Measurements from ENCODE around the gene PCBD1.

Gene PCBD1

DNA sequence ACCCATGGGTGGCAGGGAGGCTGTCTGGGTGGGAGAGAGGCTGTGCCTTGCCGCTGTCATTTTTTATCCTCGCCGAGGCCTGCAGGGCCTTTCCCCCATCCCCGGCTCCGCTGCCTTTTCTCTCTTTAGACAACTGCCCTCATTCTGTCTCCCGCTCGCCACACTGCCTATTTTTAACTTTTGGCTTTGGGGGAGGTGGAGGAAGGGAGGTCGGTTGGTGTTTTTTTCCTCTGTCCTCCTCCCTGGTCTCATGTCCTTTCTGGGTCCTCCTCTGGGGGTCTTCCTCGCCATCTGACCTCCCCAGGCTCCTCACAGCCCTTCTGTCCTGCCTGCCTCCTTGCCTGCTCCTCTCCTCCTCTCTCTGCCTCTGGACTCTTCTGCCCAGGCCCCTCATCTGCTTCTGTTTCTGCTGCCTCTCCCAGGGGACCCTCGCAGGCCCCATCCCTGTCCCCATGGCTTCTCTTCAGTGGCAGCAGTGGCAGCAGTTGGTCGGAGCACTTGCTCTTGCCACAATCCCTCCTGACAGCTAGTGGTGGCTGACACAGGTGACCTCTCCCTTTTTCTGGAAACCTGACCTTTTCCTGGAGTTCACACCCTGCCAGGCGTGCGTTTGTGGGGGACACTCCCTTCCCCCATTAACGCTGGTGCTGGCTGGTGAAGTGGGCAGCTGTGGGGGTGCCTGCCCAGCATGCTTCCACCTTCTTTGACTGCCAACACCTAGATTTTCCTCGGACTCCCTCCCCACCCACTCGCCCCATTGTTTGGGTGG lies 19.5 kb upstream of the PCBD1 start:
- Histone ChIP-seq H3K4me1 (ENCODE audit: control insufficient read depth, low read depth, low read length) (no peaks in the 10 kb centered on the region), H3K27me3 (ENCODE audit: control insufficient read depth, insufficient read depth, low read length) (no peaks in the 10 kb centered on the region), H3K36me3 (ENCODE audit: control insufficient read depth, low read depth, low read length) (no peaks in the 10 kb centered on the region), H3K9me3 (ENCODE audit: control insufficient read depth, low read depth, low read length) (no peaks in the 10 kb centered on the region), H3K27ac (ENCODE audit: low read length) (no peak overlapping the region), H3K4me3 (ENCODE audit: low read length) (no peak overlapping the region), H3K9ac (ENCODE audit: low read length) (no peak overlapping the region)

GRCh38 chr10:70906953-70907636 lies 18.7 kb upstream of the PCBD1 start:
- Histone ChIP-seq H3K9me3 (ENCODE audit: control insufficient read depth, low read depth, low read length) (no peaks in the 10 kb centered on the region), H3K27ac (ENCODE audit: low read length) (no peak overlapping the region), H3K9ac (ENCODE audit: low read length) (no peak overlapping the region), H3K4me1 (ENCODE audit: control insufficient read depth, low read depth, low read length) (no peaks in the 10 kb centered on the region), H3K27me3 (ENCODE audit: control insufficient read depth, insufficient read depth, low read length) (no peaks in the 10 kb centered on the region), H3K36me3 (ENCODE audit: control insufficient read depth, low read depth, low read length) (no peaks in the 10 kb centered on the region), H3K4me3 (ENCODE audit: low read length) (no peak overlapping the region)

DNA sequence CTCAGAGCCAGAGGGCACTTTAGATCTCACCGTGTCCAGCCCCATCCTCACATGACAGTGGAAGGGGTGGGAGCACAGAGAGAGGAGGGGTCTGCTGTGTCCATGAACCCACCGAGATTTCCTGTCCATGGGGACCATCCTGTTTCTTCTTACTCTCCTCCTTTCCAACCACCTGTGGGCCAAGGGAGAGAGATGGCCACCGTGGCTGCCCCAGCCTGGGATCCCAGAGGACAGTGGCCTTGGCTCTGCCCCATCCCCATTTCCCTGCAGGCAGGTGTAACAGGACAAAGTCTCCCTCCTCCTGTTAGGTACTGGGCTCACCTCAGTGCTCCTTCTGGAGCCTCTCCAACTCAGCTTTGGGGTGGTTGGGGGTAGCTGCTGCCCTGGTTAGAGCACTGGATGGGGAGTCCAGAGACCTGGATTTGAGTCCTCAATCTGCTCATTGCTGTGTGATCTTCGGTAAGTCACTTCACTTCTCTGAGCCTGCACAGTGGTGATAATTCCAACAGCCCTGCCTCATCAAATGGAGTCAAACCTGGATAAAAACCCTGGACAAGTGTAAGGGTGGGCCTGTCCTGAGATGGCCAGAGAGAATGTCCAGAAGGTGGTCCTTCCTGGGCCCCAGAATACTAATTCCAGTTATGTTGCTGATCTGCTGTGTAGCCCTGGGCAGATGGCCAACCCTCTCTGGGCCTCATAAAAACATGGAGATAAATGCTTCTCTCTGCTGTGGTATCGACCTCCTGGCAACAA lies 17.8 kb upstream of the PCBD1 start:
- H3K4me3 ChIP-seq (ENCODE audit: low read length) = no peak overlapping the region
- H3K27me3 ChIP-seq (ENCODE audit: control insufficient read depth, insufficient read depth, low read length) = no peaks in the 10 kb centered on the region
- no peak overlapping the region for H3K9ac ChIP-seq (ENCODE audit: low read length)
- no peaks in the 10 kb centered on the region for H3K4me1 ChIP-seq (ENCODE audit: control insufficient read depth, low read depth, low read length)
- no peaks in the 10 kb centered on the region for H3K9me3 ChIP-seq (ENCODE audit: control insufficient read depth, low read depth, low read length)
- H3K36me3 ChIP-seq (ENCODE audit: control insufficient read depth, low read depth, low read length) = no peaks in the 10 kb centered on the region
- no peak overlapping the region for H3K27ac ChIP-seq (ENCODE audit: low read length)

DNA sequence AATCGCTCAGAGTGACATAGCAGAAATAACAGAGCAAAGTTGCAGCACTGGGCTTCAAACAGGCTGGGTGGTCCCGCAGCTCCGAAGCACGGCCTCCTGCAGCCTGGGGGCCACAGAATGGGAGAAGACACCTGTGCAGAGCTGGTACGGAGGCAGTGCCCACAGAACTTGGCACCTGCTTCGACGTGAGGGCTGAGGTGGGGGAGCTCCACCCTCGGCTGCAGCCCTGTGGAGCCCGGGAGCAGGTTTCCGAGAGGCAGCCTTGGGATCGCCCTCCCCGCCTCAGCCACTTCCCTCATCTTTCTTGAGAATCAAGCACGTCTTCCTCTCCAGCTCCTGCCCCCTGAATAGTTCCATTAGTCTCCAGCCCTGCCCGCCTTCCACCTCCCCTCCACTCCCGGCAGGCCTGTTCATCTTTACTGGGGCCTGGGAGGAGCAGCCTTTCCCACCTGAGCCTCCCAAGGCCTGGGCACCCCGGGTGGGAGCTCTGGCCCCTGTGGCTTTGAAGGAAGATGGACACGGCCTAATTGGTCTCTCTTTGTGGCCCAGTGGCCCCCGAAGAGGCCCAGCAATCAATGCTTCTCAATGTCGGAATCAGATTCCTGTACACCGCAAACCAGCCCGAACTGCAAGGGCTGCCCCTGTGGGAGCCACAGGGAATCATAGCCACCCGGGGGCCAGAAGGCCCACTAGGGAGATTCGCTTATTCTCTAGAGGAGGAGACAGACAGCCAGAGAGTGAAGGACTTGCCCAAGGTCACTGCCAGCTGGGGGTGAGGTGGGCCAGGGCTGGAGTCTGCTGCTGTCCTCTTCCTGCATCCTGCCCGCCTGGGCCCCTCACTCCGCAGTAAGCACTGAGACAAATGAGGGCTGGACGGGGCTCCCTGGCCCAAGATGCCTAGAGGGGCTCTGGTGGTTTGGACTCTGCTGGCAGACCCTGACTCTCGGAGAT lies 17.0 kb upstream of the PCBD1 start:
- H3K4me3 ChIP-seq (ENCODE audit: low read length) = no peak overlapping the region
- no peaks in the 10 kb centered on the region for H3K4me1 ChIP-seq (ENCODE audit: control insufficient read depth, low read depth, low read length)
- H3K27me3 ChIP-seq (ENCODE audit: control insufficient read depth, insufficient read depth, low read length) = no peaks in the 10 kb centered on the region
- no peak overlapping the region for H3K27ac ChIP-seq (ENCODE audit: low read length)
- no peak overlapping the region for H3K9ac ChIP-seq (ENCODE audit: low read length)
- no peaks in the 10 kb centered on the region for H3K9me3 ChIP-seq (ENCODE audit: control insufficient read depth, low read depth, low read length)
- H3K36me3 ChIP-seq (ENCODE audit: control insufficient read depth, low read depth, low read length) = no peaks in the 10 kb centered on the region

GRCh38 chr10:70903262-70903921 lies 15.0 kb upstream of the PCBD1 start:
- Histone ChIP-seq H3K27ac (ENCODE audit: low read length) (no peak overlapping the region), H3K9ac (ENCODE audit: low read length) (no peak overlapping the region), H3K9me3 (ENCODE audit: control insufficient read depth, low read depth, low read length) (no peaks in the 10 kb centered on the region), H3K27me3 (ENCODE audit: control insufficient read depth, insufficient read depth, low read length) (no peaks in the 10 kb centered on the region), H3K36me3 (ENCODE audit: control insufficient read depth, low read depth, low read length) (no peaks in the 10 kb centered on the region), H3K4me1 (ENCODE audit: control insufficient read depth, low read depth, low read length) (no peaks in the 10 kb centered on the region), H3K4me3 (ENCODE audit: low read length) (no peak overlapping the region)

- H3K27ac ChIP-seq (ENCODE audit: low read length) = no peak overlapping the region
- no peaks in the 10 kb centered on the region for H3K9me3 ChIP-seq (ENCODE audit: control insufficient read depth, low read depth, low read length)
- no peaks in the 10 kb centered on the region for H3K36me3 ChIP-seq (ENCODE audit: control insufficient read depth, low read depth, low read length)
- no peak overlapping the region for H3K9ac ChIP-seq (ENCODE audit: low read length)
- H3K4me1 ChIP-seq (ENCODE audit: control insufficient read depth, low read depth, low read length) = no peaks in the 10 kb centered on the region
- H3K27me3 ChIP-seq (ENCODE audit: control insufficient read depth, insufficient read depth, low read length) = no peaks in the 10 kb centered on the region
- H3K4me3 ChIP-seq (ENCODE audit: low read length) = no peak overlapping the region
Observed at GRCh38 chr10:70902661-70903261, 14.4 kb upstream of the PCBD1 start.

GRCh38 chr10:70901276-70901878 lies 13.0 kb upstream of the PCBD1 start:
- Histone ChIP-seq H3K36me3 (ENCODE audit: control insufficient read depth, low read depth, low read length) (no peaks in the 10 kb centered on the region), H3K4me1 (ENCODE audit: control insufficient read depth, low read depth, low read length) (no peaks in the 10 kb centered on the region), H3K27ac (ENCODE audit: low read length) (no peak overlapping the region), H3K27me3 (ENCODE audit: control insufficient read depth, insufficient read depth, low read length) (no peaks in the 10 kb centered on the region), H3K9ac (ENCODE audit: low read length) (no peak overlapping the region), H3K4me3 (ENCODE audit: low read length) (no peak overlapping the region), H3K9me3 (ENCODE audit: control insufficient read depth, low read depth, low read length) (no peaks in the 10 kb centered on the region)

DNA sequence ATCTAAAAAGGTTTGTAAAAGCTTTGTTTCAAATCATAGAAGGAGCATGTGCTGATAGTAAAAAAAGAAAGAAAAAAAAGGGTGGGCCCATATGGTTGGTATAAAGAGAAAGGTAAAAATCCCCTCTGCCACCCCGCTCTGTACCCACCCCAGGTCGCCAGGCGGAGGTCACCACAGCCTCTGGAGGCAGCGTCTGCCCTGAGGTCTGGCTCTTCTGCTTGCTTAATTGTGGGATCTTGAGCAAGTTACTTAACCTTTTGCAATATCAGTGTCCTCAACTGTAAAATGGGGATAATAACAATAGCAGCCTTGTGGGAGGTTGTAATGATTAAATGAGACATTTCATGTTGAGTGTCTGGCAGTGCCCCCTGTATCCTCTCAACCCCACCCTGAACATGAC lies 10.7 kb upstream of the PCBD1 start:
- Histone ChIP-seq H3K4me3 (ENCODE audit: low read length) (no peak overlapping the region), H3K4me1 (ENCODE audit: control insufficient read depth, low read depth, low read length) (no peaks in the 10 kb centered on the region), H3K27ac (ENCODE audit: low read length) (no peak overlapping the region), H3K27me3 (ENCODE audit: control insufficient read depth, insufficient read depth, low read length) (no peaks in the 10 kb centered on the region), H3K9ac (ENCODE audit: low read length) (no peak overlapping the region), H3K9me3 (ENCODE audit: control insufficient read depth, low read depth, low read length) (no peaks in the 10 kb centered on the region), H3K36me3 (ENCODE audit: control insufficient read depth, low read depth, low read length) (no peaks in the 10 kb centered on the region)

- Histone ChIP-seq H3K27ac (ENCODE audit: low read length) (no peak overlapping the region), H3K9me3 (ENCODE audit: control insufficient read depth, low read depth, low read length) (no peaks in the 10 kb centered on the region), H3K4me1 (ENCODE audit: control insufficient read depth, low read depth, low read length) (no peaks in the 10 kb centered on the region), H3K4me3 (ENCODE audit: low read length) (no peak overlapping the region), H3K9ac (ENCODE audit: low read length) (no peak overlapping the region), H3K27me3 (ENCODE audit: control insufficient read depth, insufficient read depth, low read length) (no peaks in the 10 kb centered on the region), H3K36me3 (ENCODE audit: control insufficient read depth, low read depth, low read length) (no peaks in the 10 kb centered on the region)
Observed at GRCh38 chr10:70898687-70899086, 10.3 kb upstream of the PCBD1 start.

- H3K9me3 ChIP-seq (ENCODE audit: control insufficient read depth, low read depth, low read length) = no peaks in the 10 kb centered on the region
Observed at GRCh38 chr10:70896551-70896950, 8.2 kb upstream of the PCBD1 start.

More at GRCh38 chr10:70896551-70896950, 8.2 kb upstream of the PCBD1 start:
- no peaks in the 10 kb centered on the region for H3K27me3 ChIP-seq (ENCODE audit: control insufficient read depth, insufficient read depth, low read length)
- H3K9ac ChIP-seq (ENCODE audit: low read length) = no peak overlapping the region
- H3K4me1 ChIP-seq (ENCODE audit: control insufficient read depth, low read depth, low read length) = peaks cover 6% of the 10 kb centered on the region
- no peaks in the 10 kb centered on the region for H3K36me3 ChIP-seq (ENCODE audit: control insufficient read depth, low read depth, low read length)
- no peak overlapping the region for H3K27ac ChIP-seq (ENCODE audit: low read length)
- H3K4me3 ChIP-seq (ENCODE audit: low read length) = no peak overlapping the region
